ENCODE data around the gene AFAP1L2. TPM values are rescaled to one million over a fixed set of nuclear protein-coding genes. Genes with fewer than 3 reads are reported as not detected.

AFAP1L2 gene
- total RNA-seq, 1 donor from 2014 or later: 5.7 TPM

DNA sequence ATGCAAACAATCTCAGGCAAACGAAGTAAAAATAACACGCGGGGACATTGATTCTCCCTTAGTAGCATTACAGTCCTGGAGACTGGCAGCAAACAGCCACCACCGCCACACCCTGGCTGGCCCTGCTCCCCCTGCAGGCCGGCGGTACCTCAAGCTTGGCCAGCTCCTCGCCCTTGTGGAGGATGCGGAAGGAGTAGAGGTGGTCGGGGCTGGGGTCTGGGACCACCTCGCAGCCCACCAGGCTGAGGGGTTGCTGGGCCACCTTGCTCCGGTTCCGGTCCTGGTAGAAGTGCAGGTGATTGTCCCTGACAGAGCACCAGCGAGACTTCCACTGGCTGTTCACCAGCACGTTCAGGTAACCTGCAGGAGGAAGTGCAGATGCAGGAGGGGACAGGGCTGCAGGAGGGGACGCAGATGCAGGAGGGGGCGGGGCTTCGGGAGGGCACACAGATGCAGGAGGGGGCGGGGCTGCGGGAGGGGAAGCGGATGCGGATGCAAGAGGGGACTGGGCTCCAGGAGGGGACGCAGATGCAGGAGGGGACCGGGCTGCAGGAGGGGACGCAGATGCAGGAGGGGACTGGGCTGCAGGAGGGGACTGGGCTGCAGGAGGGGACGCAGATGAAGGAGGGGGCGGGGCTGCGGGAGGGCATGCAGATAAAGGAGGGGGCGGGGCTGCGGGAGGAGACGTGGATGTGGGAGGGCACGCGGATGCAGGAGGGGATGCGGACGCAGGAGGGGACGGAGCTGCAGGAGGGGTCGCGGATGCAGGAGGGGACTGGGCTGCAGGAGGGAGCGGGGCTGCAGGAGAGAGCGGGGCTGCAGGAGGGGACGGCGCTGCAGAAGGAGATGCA lies 99.5 kb downstream of the AFAP1L2 start:
- Mint-ChIP-seq H3K27ac (ENCODE audit: unreplicated experiment) (peak overlapping the region; percentile 83), H3K4me3 (ENCODE audit: unreplicated experiment) (peak overlapping the region; percentile 77), H3K36me3 (ENCODE audit: unreplicated experiment) (no peaks in the 10 kb centered on the region), H3K4me1 (ENCODE audit: unreplicated experiment) (peaks cover 50% of the 10 kb centered on the region), H3K27me3 (ENCODE audit: unreplicated experiment) (no peaks in the 10 kb centered on the region), H3K9me3 (ENCODE audit: unreplicated experiment) (no peaks in the 10 kb centered on the region)
- DNase-seq (ENCODE audit: extremely low spot score, unreplicated experiment): no peak
- peak; percentile 54 for TF ChIP-seq CTCF (IDR thresholded peaks at IDR 0.05)

- no peaks in the 10 kb centered on the region for H3K9me3 Mint-ChIP-seq (ENCODE audit: unreplicated experiment)
- peak; percentile 86 for TF ChIP-seq CTCF (IDR thresholded peaks at IDR 0.05)
- peak overlapping the region; percentile 77 for H3K4me3 Mint-ChIP-seq (ENCODE audit: unreplicated experiment)
- H3K36me3 Mint-ChIP-seq (ENCODE audit: unreplicated experiment): peaks cover 5% of the 10 kb centered on the region
- peak; percentile 93 for DNase-seq (ENCODE audit: extremely low spot score, unreplicated experiment)
- H3K4me1 Mint-ChIP-seq (ENCODE audit: unreplicated experiment): peaks cover 46% of the 10 kb centered on the region
- peak overlapping the region; percentile 83 for H3K27ac Mint-ChIP-seq (ENCODE audit: unreplicated experiment)
- no peaks in the 10 kb centered on the region for H3K27me3 Mint-ChIP-seq (ENCODE audit: unreplicated experiment)
Observed at GRCh38 chr10:114304017-114304570, 100.2 kb downstream of the AFAP1L2 start.

- Mint-ChIP-seq H3K27ac (ENCODE audit: unreplicated experiment) (peak overlapping the region; percentile 83), H3K27me3 (ENCODE audit: unreplicated experiment) (no peaks in the 10 kb centered on the region), H3K36me3 (ENCODE audit: unreplicated experiment) (peaks cover 5% of the 10 kb centered on the region), H3K9me3 (ENCODE audit: unreplicated experiment) (no peaks in the 10 kb centered on the region), H3K4me1 (ENCODE audit: unreplicated experiment) (peaks cover 42% of the 10 kb centered on the region), H3K4me3 (ENCODE audit: unreplicated experiment) (peak overlapping the region; percentile 77)
- DNase-seq (ENCODE audit: extremely low spot score, unreplicated experiment): no peak
- TF ChIP-seq CTCF (IDR thresholded peaks at IDR 0.05): no peak
Observed at GRCh38 chr10:114303556-114303955, 100.7 kb downstream of the AFAP1L2 start.

- H3K27me3 Mint-ChIP-seq (ENCODE audit: unreplicated experiment): no peaks in the 10 kb centered on the region
- no peak overlapping the region for H3K27ac Mint-ChIP-seq (ENCODE audit: unreplicated experiment)
- TF ChIP-seq CTCF (IDR thresholded peaks at IDR 0.05): no peak
- peaks cover 33% of the 10 kb centered on the region for H3K4me1 Mint-ChIP-seq (ENCODE audit: unreplicated experiment)
- H3K4me3 Mint-ChIP-seq (ENCODE audit: unreplicated experiment): no peak overlapping the region
- DNase-seq (ENCODE audit: extremely low spot score, unreplicated experiment): no peak
- H3K9me3 Mint-ChIP-seq (ENCODE audit: unreplicated experiment): no peaks in the 10 kb centered on the region
- peaks cover 9% of the 10 kb centered on the region for H3K36me3 Mint-ChIP-seq (ENCODE audit: unreplicated experiment)
Observed at GRCh38 chr10:114301951-114302710, 102.2 kb downstream of the AFAP1L2 start.

- TF ChIP-seq CTCF (IDR thresholded peaks at IDR 0.05): no peak
- Mint-ChIP-seq H3K36me3 (ENCODE audit: unreplicated experiment) (peaks cover 15% of the 10 kb centered on the region), H3K27me3 (ENCODE audit: unreplicated experiment) (no peaks in the 10 kb centered on the region), H3K27ac (ENCODE audit: unreplicated experiment) (no peak overlapping the region), H3K9me3 (ENCODE audit: unreplicated experiment) (peaks cover 4% of the 10 kb centered on the region), H3K4me3 (ENCODE audit: unreplicated experiment) (no peak overlapping the region), H3K4me1 (ENCODE audit: unreplicated experiment) (peaks cover 24% of the 10 kb centered on the region)
- DNase-seq (ENCODE audit: extremely low spot score, unreplicated experiment): no peak
Observed at GRCh38 chr10:114301177-114301576, 103.1 kb downstream of the AFAP1L2 start.

All from osteocyte (in vitro differentiated cells).